Measurements from ENCODE around the gene CHST2.

CHST2 gene

GRCh38 chr3:143139762-143140161, 20.2 kb downstream of the CHST2 start:
- no peak for ATAC-seq
- Mint-ChIP-seq H3K4me1 (peaks cover 7% of the 10 kb centered on the region), H3K4me3 (no peak overlapping the region)

GRCh38 chr3:143140550-143140949, 21.0 kb downstream of the CHST2 start:
- no peak for ATAC-seq
- Mint-ChIP-seq H3K27me3 (no peaks in the 10 kb centered on the region), H3K27ac (no peak overlapping the region), H3K4me3 (no peak overlapping the region), H3K36me3 (no peaks in the 10 kb centered on the region), H3K4me1 (peaks cover 2% of the 10 kb centered on the region), H3K9me3 (no peaks in the 10 kb centered on the region)

More at GRCh38 chr3:143139762-143140161, 20.2 kb downstream of the CHST2 start:
- Mint-ChIP-seq H3K9me3 (no peaks in the 10 kb centered on the region), H3K27me3 (no peaks in the 10 kb centered on the region), H3K27ac (no peak overlapping the region), H3K36me3 (no peaks in the 10 kb centered on the region)

- Mint-ChIP-seq H3K27ac (no peak overlapping the region), H3K27me3 (no peaks in the 10 kb centered on the region), H3K4me3 (no peak overlapping the region), H3K4me1 (no peaks in the 10 kb centered on the region), H3K9me3 (no peaks in the 10 kb centered on the region), H3K36me3 (no peaks in the 10 kb centered on the region)
- ATAC-seq: no peak
These were observed 22.8 kb downstream of the CHST2 start for GRCh38 chr3:143142354-143142753.

- ATAC-seq: no peak
- H3K4me3 Mint-ChIP-seq: no peak overlapping the region
- H3K27ac Mint-ChIP-seq: no peak overlapping the region
These were observed 26.3 kb downstream of the CHST2 start for GRCh38 chr3:143145906-143146305.

GRCh38 chr3:143146486-143147274, 27.1 kb downstream of the CHST2 start:
- no peaks in the 10 kb centered on the region for H3K9me3 Mint-ChIP-seq
- H3K4me1 Mint-ChIP-seq: peaks cover 6% of the 10 kb centered on the region
- H3K27ac Mint-ChIP-seq: no peak overlapping the region
- no peak for ATAC-seq
- H3K36me3 Mint-ChIP-seq: no peaks in the 10 kb centered on the region
- no peak overlapping the region for H3K4me3 Mint-ChIP-seq
- no peaks in the 10 kb centered on the region for H3K27me3 Mint-ChIP-seq

More at GRCh38 chr3:143145906-143146305, 26.3 kb downstream of the CHST2 start:
- no peaks in the 10 kb centered on the region for H3K9me3 Mint-ChIP-seq
- H3K4me1 Mint-ChIP-seq: no peaks in the 10 kb centered on the region
- no peaks in the 10 kb centered on the region for H3K27me3 Mint-ChIP-seq
- no peaks in the 10 kb centered on the region for H3K36me3 Mint-ChIP-seq

GRCh38 chr3:143147707-143148106, 28.1 kb downstream of the CHST2 start:
- no peaks in the 10 kb centered on the region for H3K36me3 Mint-ChIP-seq
- no peaks in the 10 kb centered on the region for H3K27me3 Mint-ChIP-seq
- H3K4me1 Mint-ChIP-seq: peaks cover 10% of the 10 kb centered on the region
- H3K4me3 Mint-ChIP-seq: no peak overlapping the region
- no peak overlapping the region for H3K27ac Mint-ChIP-seq
- no peak for ATAC-seq
- no peaks in the 10 kb centered on the region for H3K9me3 Mint-ChIP-seq

- Mint-ChIP-seq H3K4me3 (no peak overlapping the region), H3K27ac (no peak overlapping the region), H3K4me1 (peaks cover 10% of the 10 kb centered on the region), H3K9me3 (no peaks in the 10 kb centered on the region), H3K36me3 (no peaks in the 10 kb centered on the region), H3K27me3 (no peaks in the 10 kb centered on the region)
- ATAC-seq: no peak
These were observed 30.5 kb downstream of the CHST2 start for GRCh38 chr3:143150071-143150470.

GRCh38 chr3:143151004-143151731, 31.6 kb downstream of the CHST2 start:
- H3K9me3 Mint-ChIP-seq: no peaks in the 10 kb centered on the region
- ATAC-seq: no peak
- H3K27ac Mint-ChIP-seq: no peak overlapping the region
- H3K4me3 Mint-ChIP-seq: no peak overlapping the region
- H3K4me1 Mint-ChIP-seq: peaks cover 10% of the 10 kb centered on the region
- H3K27me3 Mint-ChIP-seq: no peaks in the 10 kb centered on the region
- H3K36me3 Mint-ChIP-seq: no peaks in the 10 kb centered on the region

- no peak for ATAC-seq
- Mint-ChIP-seq H3K27ac (no peak overlapping the region), H3K27me3 (no peaks in the 10 kb centered on the region), H3K4me3 (no peak overlapping the region), H3K9me3 (no peaks in the 10 kb centered on the region), H3K36me3 (no peaks in the 10 kb centered on the region), H3K4me1 (peaks cover 10% of the 10 kb centered on the region)
These were observed 32.5 kb downstream of the CHST2 start for GRCh38 chr3:143152043-143152442.

GRCh38 chr3:143155756-143156155, 36.2 kb downstream of the CHST2 start:
- ATAC-seq: no peak
- H3K27ac Mint-ChIP-seq: no peak overlapping the region
- no peaks in the 10 kb centered on the region for H3K27me3 Mint-ChIP-seq

GRCh38 chr3:143158014-143158988, 38.7 kb downstream of the CHST2 start:
- H3K9me3 Mint-ChIP-seq: no peaks in the 10 kb centered on the region
- H3K36me3 Mint-ChIP-seq: no peaks in the 10 kb centered on the region
- no peak overlapping the region for H3K4me3 Mint-ChIP-seq
- H3K27me3 Mint-ChIP-seq: no peaks in the 10 kb centered on the region
- peak overlapping the region; percentile 54 for H3K27ac Mint-ChIP-seq
- peak; percentile 89 for ATAC-seq
- peaks cover 31% of the 10 kb centered on the region for H3K4me1 Mint-ChIP-seq

More at GRCh38 chr3:143155756-143156155, 36.2 kb downstream of the CHST2 start:
- H3K4me1 Mint-ChIP-seq: peaks cover 31% of the 10 kb centered on the region
- no peaks in the 10 kb centered on the region for H3K36me3 Mint-ChIP-seq
- H3K9me3 Mint-ChIP-seq: no peaks in the 10 kb centered on the region
- no peak overlapping the region for H3K4me3 Mint-ChIP-seq

- Mint-ChIP-seq H3K36me3 (no peaks in the 10 kb centered on the region), H3K9me3 (no peaks in the 10 kb centered on the region), H3K27me3 (no peaks in the 10 kb centered on the region), H3K27ac (no peak overlapping the region), H3K4me3 (no peak overlapping the region), H3K4me1 (peaks cover 51% of the 10 kb centered on the region)
- no peak for ATAC-seq
These were observed 40.9 kb downstream of the CHST2 start for GRCh38 chr3:143160437-143160836.

- Mint-ChIP-seq H3K36me3 (no peaks in the 10 kb centered on the region), H3K9me3 (no peaks in the 10 kb centered on the region), H3K4me1 (peaks cover 43% of the 10 kb centered on the region), H3K4me3 (no peak overlapping the region), H3K27me3 (no peaks in the 10 kb centered on the region), H3K27ac (peak overlapping the region; percentile 76)
- no peak for ATAC-seq
These were observed 44.1 kb downstream of the CHST2 start for GRCh38 chr3:143163562-143164100.

- Mint-ChIP-seq H3K4me3 (no peak overlapping the region), H3K9me3 (no peaks in the 10 kb centered on the region), H3K36me3 (no peaks in the 10 kb centered on the region), H3K27ac (peak overlapping the region; percentile 76), H3K4me1 (peaks cover 42% of the 10 kb centered on the region), H3K27me3 (no peaks in the 10 kb centered on the region)
- ATAC-seq: no peak
These were observed 45.6 kb downstream of the CHST2 start for GRCh38 chr3:143165211-143165610.

Data from stimulated activated memory B cell treated with anti-CD40 and anti-IgM and Interleukin-4, amounts not matched to agents 10 μg/mL and 1 μg/mL and 100 μg/mL, for 72 hours (primary cell).